C4-2B (cell line): ENCODE measurements around the gene CYB5R2.

Experiments
- H3K27ac ChIP-seq: fragments of 450-650 bp; 2 replicates; pipeline ENCODE4 v1.5.1; 2017
- CTCF ChIP-seq: fragments of 450-650 bp; conservative IDR thresholded peaks from 2 replicates; pipeline ENCODE4 v1.5.1; 2017; ENCODE audit warnings: mild to moderate bottlenecking
- ZFX ChIP-seq: fragments of 450-650 bp; IDR thresholded peaks from 2 replicates; pipeline ENCODE4 v1.6.1; 2017

CYB5R2 gene

GRCh38 chr11:7672960-7673723 is at the start of gene CYB5R2:
CYB5R2 (minus strand) TSS chr11:7673500; CDS start chr11:7672825, 675 bp downstream.
- TF ChIP-seq CTCF (no peak), ZFX (no peak)
- peak within 1 kb of the TSS; percentile 46 for H3K27ac ChIP-seq

- TF ChIP-seq ZFX (no peak), CTCF (no peak)
- H3K27ac ChIP-seq = no peak overlapping the region
Measured at GRCh38 chr11:7714786-7715185, 41.5 kb upstream of the CYB5R2 start.

- TF ChIP-seq CTCF (no peak), ZFX (no peak)
- H3K27ac ChIP-seq = no peak within 1 kb of the TSS
Measured at GRCh38 chr11:7706377-7706776, 33.1 kb upstream of the CYB5R2 start, which contains the start of gene OVCH2. OVCH2 (minus strand) TSS chr11:7706477; CDS start chr11:7706394, 83 bp downstream.

GRCh38 chr11:7703740-7704139 is 30.4 kb upstream of the CYB5R2 start:
- TF ChIP-seq ZFX (no peak), CTCF (no peak)
- H3K27ac ChIP-seq = no peak overlapping the region

- no peak for TF ChIP-seq CTCF
- TF ChIP-seq ZFX = no peak
- no peak overlapping the region for H3K27ac ChIP-seq
Measured at GRCh38 chr11:7696424-7696823, 23.1 kb upstream of the CYB5R2 start.

- TF ChIP-seq CTCF (no peak), ZFX (no peak)
- H3K27ac ChIP-seq = no peak overlapping the region
Measured at GRCh38 chr11:7694235-7694634, 20.9 kb upstream of the CYB5R2 start.

GRCh38 chr11:7692426-7692825 is 19.1 kb upstream of the CYB5R2 start:
- no peak overlapping the region for H3K27ac ChIP-seq
- TF ChIP-seq CTCF = no peak
